ENCODE data around the gene PKP1.

Gene PKP1

GRCh38 chr1:201318504-201319340, 35.4 kb downstream of the PKP1 start:
- Histone ChIP-seq H3K4me3 (ENCODE audit: low read depth in 1 of 2, low read length in 2 of 2) (no peak overlapping the region), H3K36me3 (ENCODE audit: insufficient read depth, low read length) (no peaks in the 10 kb centered on the region), H3K4me1 (ENCODE audit: insufficient read depth, low read length) (no peaks in the 10 kb centered on the region), H3K9me3 (ENCODE audit: insufficient read depth, low read length, severe bottlenecking) (no peaks in the 10 kb centered on the region), H3K27ac (ENCODE audit: low read length) (no peak overlapping the region), H3K4me2 (ENCODE audit: insufficient read depth, low read length) (no peak overlapping the region), H3K9ac (ENCODE audit: low read depth, low read length) (no peak overlapping the region), H3K27me3 (ENCODE audit: insufficient read depth, low read length, poor library complexity) (no peaks in the 10 kb centered on the region), H4K20me1 (ENCODE audit: insufficient read depth, low read length) (no peaks in the 10 kb centered on the region), H2AFZ (ENCODE audit: low read depth, low read length) (no peak overlapping the region), H3K79me2 (ENCODE audit: insufficient read depth, low read length) (no peaks in the 10 kb centered on the region)
- TF ChIP-seq EZH2 (IDR thresholded peaks at IDR 0.05; ENCODE audit: borderline replicate concordance, low read depth, low read length, severe bottlenecking): no peak
- TF ChIP-seq CTCF (IDR thresholded peaks at IDR 0.05; ENCODE audit: borderline replicate concordance, extremely low read depth, low read length, poor library complexity, severe bottlenecking): no peak
- ATAC-seq (ENCODE audit: insufficient read depth, low read depth) (no peak), DNase-seq (no peak)

- no peak overlapping the region for H2AFZ ChIP-seq (ENCODE audit: low read depth, low read length)
- no peaks in the 10 kb centered on the region for H3K4me1 ChIP-seq (ENCODE audit: insufficient read depth, low read length)
- no peak overlapping the region for H3K4me2 ChIP-seq (ENCODE audit: insufficient read depth, low read length)
- no peaks in the 10 kb centered on the region for H3K36me3 ChIP-seq (ENCODE audit: insufficient read depth, low read length)
- H3K9ac ChIP-seq (ENCODE audit: low read depth, low read length): no peak overlapping the region
- no peaks in the 10 kb centered on the region for H3K27me3 ChIP-seq (ENCODE audit: insufficient read depth, low read length, poor library complexity)
- ATAC-seq (ENCODE audit: insufficient read depth, low read depth): no peak
- H3K4me3 ChIP-seq (ENCODE audit: low read depth in 1 of 2, low read length in 2 of 2): no peak overlapping the region
- no peaks in the 10 kb centered on the region for H4K20me1 ChIP-seq (ENCODE audit: insufficient read depth, low read length)
- TF ChIP-seq CTCF (IDR thresholded peaks at IDR 0.05; ENCODE audit: borderline replicate concordance, extremely low read depth, low read length, poor library complexity, severe bottlenecking) (no peak), EZH2 (IDR thresholded peaks at IDR 0.05; ENCODE audit: borderline replicate concordance, low read depth, low read length, severe bottlenecking) (no peak)
- H3K79me2 ChIP-seq (ENCODE audit: insufficient read depth, low read length): no peaks in the 10 kb centered on the region
- no peak for DNase-seq
- H3K9me3 ChIP-seq (ENCODE audit: insufficient read depth, low read length, severe bottlenecking): no peaks in the 10 kb centered on the region
- H3K27ac ChIP-seq (ENCODE audit: low read length): no peak overlapping the region
Observed at GRCh38 chr1:201319631-201320030, 36.3 kb downstream of the PKP1 start.

- Histone ChIP-seq H3K4me1 (ENCODE audit: insufficient read depth, low read length) (no peaks in the 10 kb centered on the region), H3K27me3 (ENCODE audit: insufficient read depth, low read length, poor library complexity) (no peaks in the 10 kb centered on the region)
Observed at GRCh38 chr1:201320168-201320788, 37.0 kb downstream of the PKP1 start.

More at GRCh38 chr1:201320168-201320788, 37.0 kb downstream of the PKP1 start:
- no peak overlapping the region for H3K9ac ChIP-seq (ENCODE audit: low read depth, low read length)
- no peak overlapping the region for H2AFZ ChIP-seq (ENCODE audit: low read depth, low read length)
- H3K79me2 ChIP-seq (ENCODE audit: insufficient read depth, low read length): no peaks in the 10 kb centered on the region
- no peak overlapping the region for H3K4me3 ChIP-seq (ENCODE audit: low read depth in 1 of 2, low read length in 2 of 2)
- no peaks in the 10 kb centered on the region for H3K9me3 ChIP-seq (ENCODE audit: insufficient read depth, low read length, severe bottlenecking)
- DNase-seq (no peak), ATAC-seq (ENCODE audit: insufficient read depth, low read depth) (no peak)
- no peak overlapping the region for H3K27ac ChIP-seq (ENCODE audit: low read length)
- no peak for TF ChIP-seq EZH2 (IDR thresholded peaks at IDR 0.05; ENCODE audit: borderline replicate concordance, low read depth, low read length, severe bottlenecking)
- no peak for TF ChIP-seq CTCF (IDR thresholded peaks at IDR 0.05; ENCODE audit: borderline replicate concordance, extremely low read depth, low read length, poor library complexity, severe bottlenecking)
- H3K36me3 ChIP-seq (ENCODE audit: insufficient read depth, low read length): no peaks in the 10 kb centered on the region
- H4K20me1 ChIP-seq (ENCODE audit: insufficient read depth, low read length): no peaks in the 10 kb centered on the region
- no peak overlapping the region for H3K4me2 ChIP-seq (ENCODE audit: insufficient read depth, low read length)

All from DND-41 (cell line).